WTC11 (cell line): ENCODE data around the gene NWD2. TPM values are rescaled to one million over a fixed set of nuclear protein-coding genes. Genes with fewer than 3 reads are reported as not detected.

Source experiments
- ATAC-seq: fragments of 200-7000 bp; cut with Tn5 transposase; 2 replicates; pipeline ENCODE4 v1.10.0; 2021; ENCODE audit warnings: mild to moderate bottlenecking, moderate library complexity
- CTCF ChIA-PET: fragments of 300-600 bp; sonication (Branson Sonifier 250); formaldehyde crosslinking; loops from one replicate; lab custom pipeline; 2021; ENCODE audit warnings: antibody characterized with exemption; lab: Charles Lee
- POLR2A ChIA-PET: fragments of 350-600 bp; sonication (Branson Sonifier 250); formaldehyde crosslinking; loops from one replicate; lab custom pipeline; 2021; ENCODE audit warnings: antibody characterized with exemption; lab: Charles Lee
- DNase-seq: peaks from one replicate; pipeline ENCODE4 v3.0.0; 2021; ENCODE audit warnings: low spot score
- H3K27ac Mint-ChIP-seq: 2 replicates; pipeline ENCODE4 v1.8.0; 2021; ENCODE audit warnings: mixed read lengths
- H3K27me3 Mint-ChIP-seq: 2 replicates; pipeline ENCODE4 v1.8.0; 2021; ENCODE audit warnings: low read depth, mild to moderate bottlenecking, moderate library complexity, mixed read lengths
- H3K36me3 Mint-ChIP-seq: 2 replicates; pipeline ENCODE4 v1.8.0; 2021; ENCODE audit warnings: mixed read lengths
- H3K4me1 Mint-ChIP-seq: 2 replicates; pipeline ENCODE4 v1.8.0; 2022; ENCODE audit warnings: mixed read lengths
- H3K4me3 Mint-ChIP-seq: 2 replicates; pipeline ENCODE4 v1.8.0; 2021; ENCODE audit warnings: mild to moderate bottlenecking, moderate library complexity, mixed read lengths
- H3K9me3 Mint-ChIP-seq: 2 replicates; pipeline ENCODE4 v1.8.0; 2021; ENCODE audit warnings: mixed read lengths
- ATF1 ChIP-seq: sonication (generic); formaldehyde crosslinking; IDR thresholded peaks from 2 replicates; pipeline ENCODE4 v1.8.1; 2023; ENCODE audit warnings: mild to moderate bottlenecking, moderate library complexity, missing genetic modification reagents
- ATF3 ChIP-seq: sonication (generic); formaldehyde crosslinking; conservative IDR thresholded peaks from 2 replicates; pipeline ENCODE4 v1.8.1; 2022; ENCODE audit warnings: mild to moderate bottlenecking, missing genetic modification reagents
- CBFB ChIP-seq: sonication (generic); formaldehyde crosslinking; IDR thresholded peaks from 2 replicates; pipeline ENCODE4 v1.8.1; 2022; ENCODE audit warnings: mild to moderate bottlenecking, low read depth, missing genetic modification reagents
- GABPB1 ChIP-seq: sonication (generic); formaldehyde crosslinking; IDR thresholded peaks from 2 replicates; pipeline ENCODE4 v1.8.1; 2023; ENCODE audit warnings: mild to moderate bottlenecking, missing genetic modification reagents
- HMGA2 ChIP-seq: fragments of 250-450 bp; sonication (Bioruptor Pico); IDR thresholded peaks from 2 replicates; pipeline ENCODE4 v1.4.0; 2021; ENCODE audit warnings: mild to moderate bottlenecking, moderate library complexity
- MLX ChIP-seq: sonication (generic); formaldehyde crosslinking; IDR thresholded peaks from 2 replicates; pipeline ENCODE4 v1.8.1; 2023; ENCODE audit warnings: mild to moderate bottlenecking, missing genetic modification reagents, moderate library complexity
- MYBL2 ChIP-seq: sonication (generic); formaldehyde crosslinking; IDR thresholded peaks from 2 replicates; pipeline ENCODE4 v1.8.1; 2023; ENCODE audit warnings: mild to moderate bottlenecking, moderate library complexity, missing genetic modification reagents
- NFE2L1 ChIP-seq: sonication (generic); formaldehyde crosslinking; IDR thresholded peaks from 2 replicates; pipeline ENCODE4 v1.8.1; 2023; ENCODE audit warnings: missing genetic modification reagents
- RORB ChIP-seq: fragments of 250-450 bp; sonication (Bioruptor Pico); IDR thresholded peaks from 2 replicates; pipeline ENCODE4 v1.9.0; 2021; ENCODE audit warnings: mild to moderate bottlenecking
- SMAD4 ChIP-seq: sonication (generic); formaldehyde crosslinking; IDR thresholded peaks from 2 replicates; pipeline ENCODE4 v1.8.0; 2022; ENCODE audit warnings: mild to moderate bottlenecking, missing genetic modification reagents
- STAT6 ChIP-seq: sonication (generic); formaldehyde crosslinking; conservative IDR thresholded peaks from 2 replicates; pipeline ENCODE4 v1.8.1; 2023; ENCODE audit warnings: mild to moderate bottlenecking, low read depth, missing genetic modification reagents, moderate library complexity
- TEAD1 ChIP-seq: sonication (generic); formaldehyde crosslinking; IDR thresholded peaks from 2 replicates; pipeline ENCODE4 v1.8.0; 2022; ENCODE audit warnings: mild to moderate bottlenecking, missing genetic modification reagents
- ZNF281 ChIP-seq: sonication (generic); formaldehyde crosslinking; IDR thresholded peaks from 2 replicates; pipeline ENCODE4 v1.8.0; 2023; ENCODE audit warnings: mild to moderate bottlenecking, missing genetic modification reagents
- total RNA-seq: library from RNA; stranded (reverse); gene quantifications from 3 replicates; pipeline ENCODE4 v1.2.3, GENCODE V29; 2021

NWD2 gene
- total RNA-seq, 1 experiment from 2014 or later = 0.07 TPM

GRCh38 chr4:37475087-37475486 lies 230.5 kb downstream of the NWD2 start:
- no peaks in the 10 kb centered on the region for H3K9me3 Mint-ChIP-seq
- POLR2A ChIA-PET = no interaction called here
- TF ChIP-seq GABPB1 = no peak
- no peak for TF ChIP-seq ZNF281
- TF ChIP-seq NFE2L1 (CRISPR knock-in tag) = no peak
- no peak for TF ChIP-seq MYBL2 (CRISPR knock-in tag)
- TF ChIP-seq, all 79 proteins: peak for 0
- CTCF ChIA-PET = interaction anchor here (0.6 to 1.3 kb wide), 2 partner anchors 22 to 56 kb away, joined by 3 read pairs; a partner anchor contains a TSS
- ATAC-seq (no peak), DNase-seq (no peak)
- no peaks in the 10 kb centered on the region for H3K4me1 Mint-ChIP-seq
- H3K4me3 Mint-ChIP-seq = no peak overlapping the region
- no peaks in the 10 kb centered on the region for H3K27me3 Mint-ChIP-seq
- H3K27ac Mint-ChIP-seq = no peak overlapping the region
- H3K36me3 Mint-ChIP-seq = no peaks in the 10 kb centered on the region

- POLR2A ChIA-PET = no interaction called here
- no peak for TF ChIP-seq MLX (CRISPR knock-in tag)
- TF ChIP-seq HMGA2 (CRISPR knock-in tag) = peak; percentile 96
- ATAC-seq = no peak
Measured at GRCh38 chr4:37475776-37476175, 231.2 kb downstream of the NWD2 start.

GRCh38 chr4:37476256-37476655 lies 231.7 kb downstream of the NWD2 start:
- POLR2A ChIA-PET = no interaction called here
- Mint-ChIP-seq H3K4me3 (no peak overlapping the region), H3K27me3 (no peaks in the 10 kb centered on the region), H3K27ac (no peak overlapping the region), H3K9me3 (no peaks in the 10 kb centered on the region)
- CTCF ChIA-PET = interaction anchor here (0.8 kb wide), 1 partner anchor 326 kb away, joined by 3 read pairs; no protein-coding TSS in a partner anchor
- ATAC-seq = no peak
- TF ChIP-seq HMGA2 (CRISPR knock-in tag) (no peak), STAT6 (CRISPR knock-in tag) (no peak)
- TF ChIP-seq, all 79 proteins: peak for 0
- DNase-seq = no peak
- no peaks in the 10 kb centered on the region for H3K4me1 Mint-ChIP-seq
- no peaks in the 10 kb centered on the region for H3K36me3 Mint-ChIP-seq

More at GRCh38 chr4:37475776-37476175, 231.2 kb downstream of the NWD2 start:
- DNase-seq = no peak
- Mint-ChIP-seq H3K4me3 (no peak overlapping the region), H3K27me3 (no peaks in the 10 kb centered on the region), H3K27ac (no peak overlapping the region), H3K36me3 (no peaks in the 10 kb centered on the region), H3K9me3 (no peaks in the 10 kb centered on the region), H3K4me1 (no peaks in the 10 kb centered on the region)
- CTCF ChIA-PET = interaction anchor here (0.8 kb wide), 1 partner anchor 326 kb away, joined by 3 read pairs; no protein-coding TSS in a partner anchor

GRCh38 chr4:37476691-37477090 lies 232.1 kb downstream of the NWD2 start:
- no peak for TF ChIP-seq SMAD4 (CRISPR knock-in tag)
- no peak for TF ChIP-seq TEAD1 (CRISPR knock-in tag)
- TF ChIP-seq ATF1 (CRISPR knock-in tag) = no peak
- TF ChIP-seq RORB (CRISPR knock-in tag) = no peak
- no peak for TF ChIP-seq CBFB
- no peak for TF ChIP-seq ATF3 (CRISPR knock-in tag)
- H3K4me3 Mint-ChIP-seq = no peak overlapping the region
- POLR2A ChIA-PET = no interaction called here

More at GRCh38 chr4:37476691-37477090, 232.1 kb downstream of the NWD2 start:
- H3K27ac Mint-ChIP-seq = no peak overlapping the region
- DNase-seq = no peak
- H3K27me3 Mint-ChIP-seq = no peaks in the 10 kb centered on the region
- H3K36me3 Mint-ChIP-seq = no peaks in the 10 kb centered on the region
- no peaks in the 10 kb centered on the region for H3K4me1 Mint-ChIP-seq
- CTCF ChIA-PET = interaction anchor here (0.6 kb wide), 1 partner anchor 325 kb away, joined by 3 read pairs; no protein-coding TSS in a partner anchor
- no peak for ATAC-seq
- H3K9me3 Mint-ChIP-seq = peaks cover 3% of the 10 kb centered on the region
